Mammary epithelial cell (primary cell): ENCODE measurements around the gene RBM15.

Experiments
- EZH2 ChIP-seq: IDR thresholded peaks from 2 replicates; pipeline ENCODE4 v1.6.1; 2012; ENCODE audit warnings: low read length, inconsistent platforms, borderline replicate concordance
- TF ChIP-seq, protein P1 (sequence below), 2 donors: IDR thresholded peaks in 1 of 2; conservative IDR thresholded peaks in 1 of 2; 2 replicates each; pipeline ENCODE4 v1.5.1; 2011 to 2012; ENCODE audit warnings: inconsistent platforms in 2 of 2, low read length in 2 of 2, mild to moderate bottlenecking in 2 of 2, control low read depth in 1 of 2, low read depth in 1 of 2; ENCODE audit not compliant: insufficient read depth in 1 of 2; ENCODE audit errors: extremely low read depth in 1 of 2

DNA sequence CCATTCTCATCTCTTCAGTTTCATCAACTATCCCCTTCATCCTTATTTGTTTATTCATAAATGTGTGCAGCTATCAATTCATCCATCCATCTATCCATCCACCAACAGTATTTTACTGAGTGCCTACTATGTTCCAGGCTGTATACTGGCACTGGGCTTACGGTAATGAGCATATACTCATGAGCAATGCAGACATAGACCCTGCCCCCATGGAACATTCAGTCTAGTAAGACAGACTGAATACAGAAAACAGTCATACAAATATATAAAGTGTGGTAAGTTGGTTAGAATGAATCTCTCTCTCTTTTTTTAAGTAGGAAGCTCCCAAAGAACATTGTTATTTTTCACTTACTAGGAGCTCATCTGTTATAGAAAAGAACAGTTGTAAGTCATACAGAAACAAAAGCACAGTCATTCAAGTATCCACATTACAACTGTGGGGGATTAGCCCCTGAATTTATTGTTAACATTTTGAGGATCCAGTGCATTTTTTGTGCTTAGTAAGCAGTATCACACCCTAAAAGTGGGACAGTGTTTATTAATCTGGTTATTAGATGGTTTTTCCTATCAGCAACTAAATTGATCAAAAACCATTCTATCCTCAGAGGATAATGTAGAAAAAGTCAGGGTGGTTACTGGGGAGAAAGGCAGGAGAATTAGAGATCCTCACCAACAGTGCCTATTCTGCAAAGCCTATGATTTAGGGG lies 48.0 kb downstream of the RBM15 start:
- TF ChIP-seq, protein P1, sequence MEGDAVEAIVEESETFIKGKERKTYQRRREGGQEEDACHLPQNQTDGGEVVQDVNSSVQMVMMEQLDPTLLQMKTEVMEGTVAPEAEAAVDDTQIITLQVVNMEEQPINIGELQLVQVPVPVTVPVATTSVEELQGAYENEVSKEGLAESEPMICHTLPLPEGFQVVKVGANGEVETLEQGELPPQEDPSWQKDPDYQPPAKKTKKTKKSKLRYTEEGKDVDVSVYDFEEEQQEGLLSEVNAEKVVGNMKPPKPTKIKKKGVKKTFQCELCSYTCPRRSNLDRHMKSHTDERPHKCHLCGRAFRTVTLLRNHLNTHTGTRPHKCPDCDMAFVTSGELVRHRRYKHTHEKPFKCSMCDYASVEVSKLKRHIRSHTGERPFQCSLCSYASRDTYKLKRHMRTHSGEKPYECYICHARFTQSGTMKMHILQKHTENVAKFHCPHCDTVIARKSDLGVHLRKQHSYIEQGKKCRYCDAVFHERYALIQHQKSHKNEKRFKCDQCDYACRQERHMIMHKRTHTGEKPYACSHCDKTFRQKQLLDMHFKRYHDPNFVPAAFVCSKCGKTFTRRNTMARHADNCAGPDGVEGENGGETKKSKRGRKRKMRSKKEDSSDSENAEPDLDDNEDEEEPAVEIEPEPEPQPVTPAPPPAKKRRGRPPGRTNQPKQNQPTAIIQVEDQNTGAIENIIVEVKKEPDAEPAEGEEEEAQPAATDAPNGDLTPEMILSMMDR (conservative IDR thresholded peaks at IDR 0.05 in 1 of 2, IDR thresholded peaks at IDR 0.05 in 1 of 2; ENCODE audit: extremely low read depth in 1 of 2, insufficient read depth in 1 of 2, low read depth in 1 of 2, low read length in 2 of 2): no peak
- TF ChIP-seq EZH2: no peak
